GM19099 (cell line): Measurements from ENCODE around the gene ESPN.

Source experiments
- POLR2A ChIP-seq: IDR thresholded peaks from 3 replicates; pipeline ENCODE4 v1.6.1; 2011; ENCODE audit warnings: low read depth; ENCODE audit not compliant: insufficient read length; ENCODE audit errors: extremely low read depth

Gene ESPN

GRCh38 chr1:6454856-6455751 lies 30.5 kb downstream of the ESPN start:
- TF ChIP-seq POLR2A = no peak

- TF ChIP-seq POLR2A = no peak
Observed at GRCh38 chr1:6456800-6457466, 32.4 kb downstream of the ESPN start.

GRCh38 chr1:6459850-6460265 lies 35.3 kb downstream of the ESPN start:
- TF ChIP-seq POLR2A = no peak

DNA sequence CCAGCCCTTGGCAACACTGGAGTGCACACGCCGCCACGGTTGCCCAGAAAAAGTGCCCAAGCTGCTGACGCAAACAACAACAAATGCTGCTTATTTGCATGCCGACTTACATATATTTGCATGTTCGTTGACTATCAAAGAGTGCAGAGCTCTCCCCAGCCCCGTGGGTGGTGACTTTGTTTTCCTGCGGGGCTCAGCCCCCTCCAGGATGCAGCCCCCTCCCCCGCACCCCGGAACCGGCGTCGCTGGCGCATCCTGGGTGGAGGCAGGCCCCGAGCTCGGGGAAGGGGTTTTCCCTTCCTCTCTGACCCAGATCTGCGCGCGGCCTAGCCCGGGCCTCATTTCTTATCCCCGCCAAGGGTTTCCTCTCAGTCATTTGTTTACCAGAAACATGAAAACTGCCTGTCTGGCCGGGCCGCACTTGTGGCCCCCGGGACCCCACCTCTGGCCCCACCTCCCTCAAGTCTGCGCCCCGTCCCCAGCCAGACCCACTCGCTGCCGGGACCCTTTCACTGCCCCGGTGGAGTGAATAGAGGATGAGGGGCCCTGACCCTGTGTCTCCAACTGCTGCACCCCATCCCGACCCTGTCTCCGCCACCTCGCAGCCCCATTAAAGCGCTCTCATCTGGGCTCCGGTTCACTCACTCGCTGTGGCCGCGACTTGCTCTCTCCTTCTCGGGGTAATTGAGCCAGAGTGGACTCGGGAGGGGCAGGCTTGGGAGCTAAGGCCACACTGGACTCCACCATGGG lies 35.9 kb downstream of the ESPN start:
- TF ChIP-seq POLR2A = no peak

GRCh38 chr1:6461051-6461530 lies 36.5 kb downstream of the ESPN start:
- no peak for TF ChIP-seq POLR2A

GRCh38 chr1:6461538-6462411 lies 37.2 kb downstream of the ESPN start:
- TF ChIP-seq POLR2A = no peak

- TF ChIP-seq POLR2A = no peak
Observed at GRCh38 chr1:6462412-6463119, 38.0 kb downstream of the ESPN start.

- no peak for TF ChIP-seq POLR2A
Observed at GRCh38 chr1:6463120-6463412, 38.5 kb downstream of the ESPN start.

DNA sequence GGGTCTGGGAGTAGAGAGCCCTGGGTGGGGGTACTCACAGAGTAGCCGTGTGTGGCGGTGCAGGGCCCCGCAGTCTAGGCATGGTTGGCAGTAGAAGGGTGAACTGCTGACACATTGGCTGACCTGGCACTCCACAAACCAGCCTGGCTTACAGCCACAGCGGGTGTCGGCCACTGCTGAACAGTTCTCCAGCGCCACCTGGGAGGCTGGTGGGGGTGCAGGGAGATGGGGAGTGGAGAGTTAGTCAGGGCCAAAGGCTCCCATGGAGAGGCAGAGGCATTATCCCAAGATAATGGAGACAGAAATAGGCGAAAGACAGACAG lies 39.9 kb downstream of the ESPN start:
- no peak for TF ChIP-seq POLR2A

- TF ChIP-seq POLR2A = no peak
Observed at GRCh38 chr1:6464915-6465314, 40.3 kb downstream of the ESPN start.

DNA sequence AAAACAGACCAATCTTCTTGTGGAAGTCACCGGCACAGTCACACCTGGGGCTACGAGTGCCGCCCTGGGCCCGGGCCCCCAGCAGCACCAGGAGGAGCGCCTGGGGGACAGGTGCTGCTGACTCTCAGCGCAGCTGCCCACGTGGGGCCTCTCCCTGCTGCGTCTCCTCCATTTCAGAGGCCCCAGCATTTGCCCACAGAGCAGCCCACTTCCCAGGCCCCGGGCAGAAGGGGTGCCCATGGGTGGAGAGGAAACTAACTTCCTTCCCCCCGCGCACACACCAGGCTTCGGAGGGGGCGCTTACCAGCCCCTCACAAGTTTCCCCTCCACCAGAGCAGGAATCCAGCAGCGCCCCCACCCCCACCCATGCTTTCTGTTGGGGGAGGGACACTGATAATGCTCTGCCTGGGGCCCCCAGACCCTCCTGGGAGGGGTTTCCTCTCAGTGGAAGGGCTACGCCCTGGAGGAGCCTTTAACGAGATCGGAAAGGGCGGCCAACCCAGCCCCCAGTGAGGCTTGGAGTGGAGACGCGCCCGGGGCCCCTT lies 41.0 kb downstream of the ESPN start:
- no peak for TF ChIP-seq POLR2A

DNA sequence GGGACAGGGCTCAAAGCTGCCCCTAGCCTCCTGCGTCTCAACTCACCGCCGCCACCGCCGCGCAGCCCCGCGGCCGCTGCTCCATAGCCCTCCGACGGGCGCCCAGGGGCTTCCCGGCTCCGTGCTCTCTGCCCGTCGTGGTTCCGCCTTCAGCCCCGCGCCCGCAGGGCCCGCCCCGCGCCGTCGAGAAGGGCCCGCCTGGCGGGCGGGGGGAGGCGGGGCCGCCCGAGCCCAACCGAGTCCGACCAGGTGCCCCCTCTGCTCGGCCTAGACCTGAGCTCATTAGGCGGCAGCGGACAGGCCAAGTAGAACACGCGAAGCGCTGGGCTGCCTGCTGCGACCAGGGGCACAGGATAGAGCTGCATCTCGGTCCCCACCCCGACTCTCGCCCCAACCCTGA lies 41.4 kb downstream of the ESPN start, which contains the start of gene TNFRSF25:
TNFRSF25 (minus strand) TSS at position 151 of the 400 bp plus-strand sequence; CDS start at position 85, 66 bp downstream.
- no peak for TF ChIP-seq POLR2A

DNA sequence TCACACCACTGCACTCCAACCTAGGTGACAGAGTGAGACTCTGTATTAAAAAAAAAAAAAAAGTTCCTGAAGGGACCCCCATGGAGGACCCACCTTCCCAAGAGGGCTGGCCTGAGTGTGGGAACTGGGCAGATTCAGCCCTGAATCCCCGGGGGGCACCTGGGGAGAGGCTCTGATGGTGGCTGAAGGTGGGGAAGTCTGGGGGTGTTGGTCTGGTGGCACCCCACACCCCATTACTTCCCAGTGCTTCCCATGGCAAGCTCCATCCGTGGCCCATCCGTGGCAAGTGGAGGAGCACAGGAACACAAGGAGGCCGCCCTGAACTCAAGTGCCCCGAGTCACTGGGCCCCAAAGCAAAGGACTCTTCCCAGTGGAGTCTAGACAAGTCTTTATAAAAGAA lies 42.2 kb downstream of the ESPN start:
- TF ChIP-seq POLR2A = no peak

DNA sequence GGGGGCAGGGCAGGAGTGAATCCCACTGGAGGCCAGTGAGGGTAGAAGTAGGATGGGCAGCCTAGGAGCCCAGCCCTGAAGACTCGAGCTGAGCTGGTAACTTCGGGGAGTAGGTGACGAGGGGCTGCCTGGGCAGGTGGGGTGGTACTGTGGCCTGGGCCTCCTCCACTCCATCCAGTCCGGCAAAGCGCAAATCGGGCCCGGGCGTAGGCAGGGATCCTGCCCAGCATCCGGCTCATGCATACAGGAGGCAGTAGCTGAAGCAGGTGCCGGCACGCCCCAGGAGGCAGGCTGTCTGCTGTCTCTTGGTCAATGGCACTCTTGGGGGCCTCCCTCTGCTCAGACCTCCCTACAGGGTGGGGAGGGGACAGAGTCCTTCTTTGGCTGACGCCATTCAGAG lies 42.6 kb downstream of the ESPN start:
- TF ChIP-seq POLR2A = no peak
